A549 (cell line): ENCODE results near the gene PCNX1. TPM values are rescaled to one million over a fixed set of nuclear protein-coding genes. Genes with fewer than 3 reads are reported as not detected.

Experiments used
- ATAC-seq, 2 experiments: fragments of 200-7000 bp in 1 of 2; fragments of >200 bp in 1 of 2; cut with Nextera tagmentation in 1 of 2; cut with Tn5 transposase in 1 of 2; 3 replicates each; pipeline versions ENCODE4 v1.8.0 to v1.9.1; 2018 to 2020; ENCODE audit warnings: mild to moderate bottlenecking in 1 of 2, moderate library complexity in 1 of 2
- CTCF ChIA-PET: fragments of 300-600 bp; sonication (Branson Sonifier 250); formaldehyde crosslinking; extraction: SDS; loops from one replicate; lab custom pipeline; 2021; ENCODE audit warnings: antibody characterized with exemption, inconsistent platforms; lab: Yijun Ruan, JAX
- POLR2A ChIA-PET: fragments of 350-600 bp; formaldehyde crosslinking; extraction: SDS; loops from one replicate; lab custom pipeline; 2021; ENCODE audit warnings: antibody characterized with exemption, inconsistent platforms; lab: Yijun Ruan, JAX
- DNase-seq, 2 experiments: peaks; one replicate each; pipeline versions ENCODE4 v3.0.0 to v3.0.0-alpha.2; 2011 to 2016; ENCODE audit warnings: low read depth in 1 of 2, low spot score in 1 of 2
- FAIRE-seq: peaks from 2 replicates; lab custom pipeline; 2011; peaks lifted over from hg19 to GRCh38; lab: Jason Lieb, UNC
- H3K27ac ChIP-seq, 2 experiments: fragments of >200 bp; sonication (Bioruptor Twin); formaldehyde crosslinking; 3 replicates each; pipeline ENCODE4 v1.5.1; 2016 to 2017
- H3K4me1 ChIP-seq: fragments of >200 bp; sonication (Bioruptor Twin); formaldehyde crosslinking; 3 replicates; pipeline ENCODE4 v1.6.1; 2016
- H3K4me2 ChIP-seq: fragments of >200 bp; sonication (Bioruptor Twin); formaldehyde crosslinking; 3 replicates; pipeline ENCODE4 v1.6.1; 2016
- H3K4me3 ChIP-seq: fragments of >200 bp; sonication (Bioruptor Twin); formaldehyde crosslinking; 3 replicates; pipeline ENCODE4 v1.5.1; 2016
- H3K9me3 ChIP-seq: fragments of >200 bp; sonication (Bioruptor Twin); formaldehyde crosslinking; 3 replicates; pipeline ENCODE4 v1.6.1; 2016
- CBX2 ChIP-seq: fragments of 200-600 bp; sonication (generic); IDR thresholded peaks from 2 replicates; pipeline ENCODE4 v1.6.1; 2016; ENCODE audit warnings: low read depth, mild to moderate bottlenecking, borderline replicate concordance
- CBX8 ChIP-seq: fragments of 200-600 bp; sonication (generic); IDR thresholded peaks from 2 replicates; pipeline ENCODE4 v1.6.1; 2016
- CHD2 ChIP-seq: fragments of 150-350 bp; IDR thresholded peaks from 2 replicates; pipeline ENCODE4 v1.6.1; 2014; ENCODE audit warnings: low read length; ENCODE audit not compliant: partially characterized antibody
- CHD4 ChIP-seq: fragments of 200-600 bp; sonication (generic); IDR thresholded peaks from 2 replicates; pipeline ENCODE4 v1.6.1; 2016; ENCODE audit warnings: antibody characterized with exemption, mild to moderate bottlenecking, borderline replicate concordance
- EHMT2 ChIP-seq: fragments of 200-600 bp; sonication (generic); IDR thresholded peaks from 2 replicates; pipeline ENCODE4 v1.6.1; 2016; ENCODE audit warnings: antibody characterized with exemption, low read depth, mild to moderate bottlenecking, moderate library complexity
- EP300 ChIP-seq, 2 experiments: fragments of >200 bp; sonication (Bioruptor Twin); formaldehyde crosslinking; IDR thresholded peaks; 2 replicates in 1 of 2; 3 replicates in 1 of 2; pipeline ENCODE4 v1.6.1; 2016 to 2017
- ESRRA ChIP-seq: fragments of 150-350 bp; IDR thresholded peaks from 2 replicates; pipeline ENCODE4 v1.6.1; 2014; ENCODE audit warnings: mild to moderate bottlenecking, low read length, borderline replicate concordance
- FOSB ChIP-seq: fragments of 250-450 bp; sonication (Bioruptor Pico); IDR thresholded peaks from 2 replicates; pipeline ENCODE4 v1.5.0; 2020; ENCODE audit warnings: mild to moderate bottlenecking, moderate library complexity
- HDAC2 ChIP-seq: fragments of 200-600 bp; sonication (generic); IDR thresholded peaks from 2 replicates; pipeline ENCODE4 v1.6.1; 2016
- HEYL ChIP-seq: fragments of 250-450 bp; sonication (Bioruptor Pico); IDR thresholded peaks from 2 replicates; pipeline ENCODE4 v1.8.0; 2021; ENCODE audit warnings: mild to moderate bottlenecking, moderate library complexity
- HOXA7 ChIP-seq: fragments of 250-450 bp; sonication (Bioruptor Pico); IDR thresholded peaks from 2 replicates; pipeline ENCODE4 v1.5.0; 2020; ENCODE audit warnings: mild to moderate bottlenecking, moderate library complexity
- HOXB13 ChIP-seq: fragments of 250-450 bp; sonication (Bioruptor Pico); IDR thresholded peaks from 2 replicates; pipeline ENCODE4 v1.5.0; 2020; ENCODE audit warnings: low read depth, mild to moderate bottlenecking, moderate library complexity
- JUNB ChIP-seq: fragments of >200 bp; sonication (Bioruptor Twin); formaldehyde crosslinking; IDR thresholded peaks from 2 replicates; pipeline ENCODE4 v1.6.1; 2016
- KDM1A ChIP-seq: fragments of 200-600 bp; sonication (generic); IDR thresholded peaks from 2 replicates; pipeline ENCODE4 v1.6.1; 2016; ENCODE audit warnings: low read depth, mild to moderate bottlenecking
- KDM5A ChIP-seq: fragments of 200-600 bp; sonication (generic); IDR thresholded peaks from 2 replicates; pipeline ENCODE4 v1.6.1; 2016; ENCODE audit warnings: antibody characterized with exemption, mild to moderate bottlenecking
- MAZ ChIP-seq: fragments of 150-350 bp; IDR thresholded peaks from 2 replicates; pipeline ENCODE4 v1.6.1; 2014; ENCODE audit warnings: antibody characterized with exemption, low read depth, low read length, borderline replicate concordance
- MYC ChIP-seq: IDR thresholded peaks from 2 replicates; pipeline ENCODE4 v1.6.1; 2012; ENCODE audit warnings: mild to moderate bottlenecking, inconsistent platforms, low read length, improper control_type of control experiment, borderline replicate concordance
- NPAS2 ChIP-seq: fragments of 250-450 bp; sonication (Bioruptor Pico); IDR thresholded peaks from 2 replicates; pipeline ENCODE4 v1.8.0; 2022; ENCODE audit warnings: mild to moderate bottlenecking, moderate library complexity, borderline replicate concordance
- NR3C1 ChIP-seq: fragments of >200 bp; sonication (Bioruptor Twin); formaldehyde crosslinking; IDR thresholded peaks from 3 replicates; pipeline ENCODE4 v1.6.1; 2017
- PHF8 ChIP-seq: fragments of 200-600 bp; sonication (generic); IDR thresholded peaks from 2 replicates; pipeline ENCODE4 v1.6.1; 2016; ENCODE audit warnings: low read depth, mild to moderate bottlenecking, antibody characterized with exemption, moderate library complexity, borderline replicate concordance
- POLR2AphosphoS2 ChIP-seq: conservative IDR thresholded peaks from 2 replicates; pipeline ENCODE4 v1.6.1; 2012; ENCODE audit warnings: low read length, improper control_type of control experiment, inconsistent platforms
- RCOR1 ChIP-seq: fragments of 150-350 bp; IDR thresholded peaks from 2 replicates; pipeline ENCODE4 v1.6.1; 2014; ENCODE audit warnings: antibody characterized with exemption, low read length, low read depth
- SREBF2 ChIP-seq: fragments of 450-650 bp; IDR thresholded peaks from 2 replicates; pipeline ENCODE4 v1.6.1; 2014; ENCODE audit warnings: mild to moderate bottlenecking, moderate library complexity
- TP53 ChIP-seq: fragments of 250-450 bp; sonication (Bioruptor Pico); IDR thresholded peaks from 2 replicates; pipeline ENCODE4 v1.5.0; 2021; ENCODE audit warnings: mild to moderate bottlenecking, moderate library complexity
- ZC3H11A ChIP-seq: fragments of 450-650 bp; IDR thresholded peaks from 2 replicates; pipeline ENCODE4 v1.6.1; 2014; ENCODE audit warnings: antibody characterized with exemption, mild to moderate bottlenecking
- WGBS: methylation state at CpG from one replicate; pipeline ENCODE4 v1.1.6; 2017; ENCODE audit errors: missing lambda C conversion rate; 5-methylcytosine and 5-hydroxymethylcytosine counted together
- polyA plus RNA-seq, 4 experiments: library from polyadenylated mRNA; depleted of rRNA in 3 of 4; stranded (reverse); fragments of >200 nt; fragmentation: RNase III in 1 of 4; extraction: RNeasy Plus Mini Kit Qiagen cat#74134 plus additional on column Dnase treatment in 1 of 4; gene quantifications; 2 replicates in 3 of 4; 3 replicates in 1 of 4; pipeline ENCODE4 v1.2.3, GENCODE V29; 2011 to 2017
- TF ChIP-seq, protein P1 (sequence below): fragments of 250-450 bp; sonication (Bioruptor Pico); IDR thresholded peaks from 2 replicates; pipeline ENCODE4 v1.5.0; 2021; ENCODE audit warnings: mild to moderate bottlenecking, moderate library complexity, borderline replicate concordance
- TF ChIP-seq, protein P2 (sequence below): fragments of >200 bp; sonication (Bioruptor Twin); formaldehyde crosslinking; IDR thresholded peaks from 3 replicates; pipeline ENCODE4 v1.6.1; 2016
- TF ChIP-seq, protein P3 (sequence below): fragments of >200 bp; sonication (Bioruptor Twin); formaldehyde crosslinking; IDR thresholded peaks from 3 replicates; pipeline ENCODE4 v1.5.1; 2016

The PCNX1 gene
- polyA plus RNA-seq, 2 of the 4 experiments (the other 2 are of a cell fraction): 10.4 to 45.0 TPM

DNA sequence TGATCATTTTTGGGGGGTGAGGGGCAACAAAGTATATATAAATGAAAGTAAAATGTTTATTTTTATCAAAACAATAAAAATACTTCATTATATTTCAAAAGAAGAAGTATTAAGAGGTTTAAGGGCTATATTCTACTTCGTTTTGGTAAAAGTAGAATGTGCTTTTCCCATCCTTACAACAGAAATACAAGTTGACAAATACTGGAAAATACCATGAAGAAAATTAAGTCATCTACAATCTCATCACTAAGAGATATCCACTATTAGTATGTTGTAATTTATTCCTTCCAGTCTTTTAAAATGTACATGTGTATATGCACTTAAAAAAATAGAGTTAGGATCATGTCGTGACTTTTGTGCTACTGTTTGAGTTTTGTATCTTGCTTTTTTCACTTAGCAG, 92.8 kb downstream of the PCNX1 start:
- no peak overlapping the region for H3K27ac ChIP-seq
- TF ChIP-seq SREBF2 (no peak), ESRRA (no peak), MYC (no peak), KDM1A (no peak)
- TF ChIP-seq, all 56 proteins: peak for 0
- Histone ChIP-seq H3K4me3 (no peak overlapping the region), H3K4me1 (peaks cover 9% of the 10 kb centered on the region; the same call in 2 of the 3 replicates), H3K4me2 (no peak overlapping the region), H3K9me3 (no peaks in the 10 kb centered on the region)
- no peak for DNase-seq
- no peak for FAIRE-seq
- ChIA-PET POLR2A (no interaction called here), CTCF (no interaction called here)
- ATAC-seq: no peak
- 89% methylated on average over 2 of the region's 2 CpGs for WGBS

DNA sequence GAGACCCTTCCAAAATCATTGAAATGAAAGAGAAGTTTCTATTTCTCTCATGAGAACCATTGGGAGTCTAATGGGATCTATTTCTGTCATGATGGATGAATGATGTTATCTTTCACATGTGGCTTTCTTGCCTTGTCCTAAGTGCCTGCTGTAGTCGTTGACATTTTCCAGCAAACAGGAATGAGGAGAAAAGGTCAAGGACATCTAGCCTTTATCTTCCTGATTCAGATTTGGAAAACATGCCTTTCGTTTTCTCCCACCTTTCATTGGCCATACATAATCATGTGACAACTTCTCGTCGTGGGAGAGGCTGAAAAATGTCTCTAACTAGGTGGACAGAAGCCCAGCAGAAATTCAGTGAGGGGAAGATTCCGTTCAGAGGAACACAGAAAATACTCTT, 94.5 kb downstream of the PCNX1 start:
- Histone ChIP-seq H3K27ac (no peak overlapping the region), H3K4me2 (no peak overlapping the region), H3K4me1 (no peaks in the 10 kb centered on the region; the same call in 2 of the 3 replicates), H3K4me3 (no peak overlapping the region), H3K9me3 (no peaks in the 10 kb centered on the region)
- POLR2A ChIA-PET: no interaction called here
- CTCF ChIA-PET: no interaction called here
- FAIRE-seq (no peak), DNase-seq (no peak), ATAC-seq (no peak)
- WGBS: 86% methylated on average over 5 of the region's 5 CpGs
- TF ChIP-seq HEYL (no peak), HOXB13 (CRISPR knock-in tag) (no peak), EHMT2 (no peak), HOXA7 (CRISPR knock-in tag) (no peak), HDAC2 (no peak), FOSB (CRISPR knock-in tag) (no peak), TP53 (no peak), EP300 (IDR thresholded peaks at IDR 0.05) (no peak), NR3C1 (no peak), POLR2AphosphoS2 (no peak), KDM5A (no peak)
- TF ChIP-seq, protein P1, sequence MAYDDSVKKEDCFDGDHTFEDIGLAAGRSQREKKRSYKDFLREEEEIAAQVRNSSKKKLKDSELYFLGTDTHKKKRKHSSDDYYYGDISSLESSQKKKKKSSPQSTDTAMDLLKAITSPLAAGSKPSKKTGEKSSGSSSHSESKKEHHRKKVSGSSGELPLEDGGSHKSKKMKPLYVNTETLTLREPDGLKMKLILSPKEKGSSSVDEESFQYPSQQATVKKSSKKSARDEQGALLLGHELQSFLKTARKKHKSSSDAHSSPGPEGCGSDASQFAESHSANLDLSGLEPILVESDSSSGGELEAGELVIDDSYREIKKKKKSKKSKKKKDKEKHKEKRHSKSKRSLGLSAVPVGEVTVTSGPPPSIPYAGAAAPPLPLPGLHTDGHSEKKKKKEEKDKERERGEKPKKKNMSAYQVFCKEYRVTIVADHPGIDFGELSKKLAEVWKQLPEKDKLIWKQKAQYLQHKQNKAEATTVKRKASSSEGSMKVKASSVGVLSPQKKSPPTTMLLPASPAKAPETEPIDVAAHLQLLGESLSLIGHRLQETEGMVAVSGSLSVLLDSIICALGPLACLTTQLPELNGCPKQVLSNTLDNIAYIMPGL: no peak
- TF ChIP-seq, protein P2, sequence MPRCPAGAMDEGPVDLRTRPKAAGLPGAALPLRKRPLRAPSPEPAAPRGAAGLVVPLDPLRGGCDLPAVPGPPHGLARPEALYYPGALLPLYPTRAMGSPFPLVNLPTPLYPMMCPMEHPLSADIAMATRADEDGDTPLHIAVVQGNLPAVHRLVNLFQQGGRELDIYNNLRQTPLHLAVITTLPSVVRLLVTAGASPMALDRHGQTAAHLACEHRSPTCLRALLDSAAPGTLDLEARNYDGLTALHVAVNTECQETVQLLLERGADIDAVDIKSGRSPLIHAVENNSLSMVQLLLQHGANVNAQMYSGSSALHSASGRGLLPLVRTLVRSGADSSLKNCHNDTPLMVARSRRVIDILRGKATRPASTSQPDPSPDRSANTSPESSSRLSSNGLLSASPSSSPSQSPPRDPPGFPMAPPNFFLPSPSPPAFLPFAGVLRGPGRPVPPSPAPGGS: no peak

DNA sequence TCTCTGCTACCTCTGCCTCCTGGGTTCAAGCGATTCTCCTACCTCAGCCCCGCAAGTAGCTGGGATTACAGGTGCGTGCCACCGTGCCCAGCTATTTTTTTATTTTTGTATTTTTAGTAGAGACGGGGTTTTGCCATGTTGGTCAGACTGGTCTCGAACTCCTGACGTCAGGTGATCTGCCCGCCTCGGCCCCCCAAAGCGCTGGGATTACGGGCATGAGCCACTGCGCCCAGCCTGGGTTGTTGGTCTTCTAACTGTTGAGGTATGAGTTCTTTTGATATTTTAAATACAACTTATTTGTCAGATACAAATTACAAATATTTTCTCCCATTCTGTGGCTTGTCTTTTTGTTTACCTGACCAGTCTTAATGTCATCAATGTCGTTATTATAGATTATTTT, 95.9 kb downstream of the PCNX1 start:
- no peak for ATAC-seq
- TF ChIP-seq CBX8: no peak
- no peak for TF ChIP-seq ZC3H11A
- TF ChIP-seq CBX2: no peak
- TF ChIP-seq CHD4: no peak
- TF ChIP-seq SREBF2: no peak
- TF ChIP-seq HOXB13 (CRISPR knock-in tag): no peak
- TF ChIP-seq NPAS2 (CRISPR knock-in tag): no peak
- no peak for TF ChIP-seq MYC
- TF ChIP-seq, protein P3, sequence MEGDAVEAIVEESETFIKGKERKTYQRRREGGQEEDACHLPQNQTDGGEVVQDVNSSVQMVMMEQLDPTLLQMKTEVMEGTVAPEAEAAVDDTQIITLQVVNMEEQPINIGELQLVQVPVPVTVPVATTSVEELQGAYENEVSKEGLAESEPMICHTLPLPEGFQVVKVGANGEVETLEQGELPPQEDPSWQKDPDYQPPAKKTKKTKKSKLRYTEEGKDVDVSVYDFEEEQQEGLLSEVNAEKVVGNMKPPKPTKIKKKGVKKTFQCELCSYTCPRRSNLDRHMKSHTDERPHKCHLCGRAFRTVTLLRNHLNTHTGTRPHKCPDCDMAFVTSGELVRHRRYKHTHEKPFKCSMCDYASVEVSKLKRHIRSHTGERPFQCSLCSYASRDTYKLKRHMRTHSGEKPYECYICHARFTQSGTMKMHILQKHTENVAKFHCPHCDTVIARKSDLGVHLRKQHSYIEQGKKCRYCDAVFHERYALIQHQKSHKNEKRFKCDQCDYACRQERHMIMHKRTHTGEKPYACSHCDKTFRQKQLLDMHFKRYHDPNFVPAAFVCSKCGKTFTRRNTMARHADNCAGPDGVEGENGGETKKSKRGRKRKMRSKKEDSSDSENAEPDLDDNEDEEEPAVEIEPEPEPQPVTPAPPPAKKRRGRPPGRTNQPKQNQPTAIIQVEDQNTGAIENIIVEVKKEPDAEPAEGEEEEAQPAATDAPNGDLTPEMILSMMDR: no peak
- TF ChIP-seq RCOR1: no peak
- TF ChIP-seq JUNB: no peak
- no peak for TF ChIP-seq CHD2
- no peak for TF ChIP-seq PHF8
- no peak for TF ChIP-seq POLR2AphosphoS2
- no peak for TF ChIP-seq MAZ
- DNase-seq: no peak
- Histone ChIP-seq H3K4me1 (no peaks in the 10 kb centered on the region; the same call in 2 of the 3 replicates), H3K9me3 (no peaks in the 10 kb centered on the region), H3K27ac (no peak overlapping the region), H3K4me2 (no peak overlapping the region), H3K4me3 (no peak overlapping the region)
- no peak for FAIRE-seq
- 95% methylated on average over 13 of the region's 13 CpGs for whole genome bisulfite sequencing
- ChIA-PET POLR2A (interaction anchor here (0.6 kb wide), 1 partner anchor 983 kb away, joined by 5 read pairs; no protein-coding TSS in a partner anchor), CTCF (interaction anchor here (0.7 to 1.6 kb wide), 3 partner anchors 96 to 185 kb away, joined by 3 read pairs; partner anchors contain the start of gene PCNX1)
